HUES6 (cell line): Measurements from ENCODE around the gene CLDN5.

Experiments
- H3K27ac ChIP-seq: 2 replicates; pipeline ENCODE4 v1.7.0; 2013; ENCODE audit warnings: low read depth, mild to moderate bottlenecking, low read length, inconsistent platforms
- H3K27me3 ChIP-seq: 2 replicates; pipeline ENCODE4 v1.6.1; 2013; ENCODE audit warnings: low read length; ENCODE audit not compliant: control insufficient read depth, insufficient read depth
- H3K36me3 ChIP-seq: 2 replicates; pipeline ENCODE4 v1.6.1; 2013; ENCODE audit warnings: low read length; ENCODE audit not compliant: control insufficient read depth, insufficient read depth
- H3K4me1 ChIP-seq: 2 replicates; pipeline ENCODE4 v1.6.1; 2013; ENCODE audit warnings: low read length; ENCODE audit not compliant: control insufficient read depth, insufficient read depth
- H3K4me3 ChIP-seq: 2 replicates; pipeline ENCODE4 v1.5.1; 2013; ENCODE audit warnings: low read depth, low read length
- H3K9ac ChIP-seq: one replicate; pipeline ENCODE4 v1.6.1; 2013; ENCODE audit warnings: mild to moderate bottlenecking, low read length
- H3K9me3 ChIP-seq: 2 replicates; pipeline ENCODE4 v1.6.1; 2013; ENCODE audit warnings: low read depth, low read length; ENCODE audit not compliant: control insufficient read depth, insufficient read depth

The CLDN5 gene

DNA sequence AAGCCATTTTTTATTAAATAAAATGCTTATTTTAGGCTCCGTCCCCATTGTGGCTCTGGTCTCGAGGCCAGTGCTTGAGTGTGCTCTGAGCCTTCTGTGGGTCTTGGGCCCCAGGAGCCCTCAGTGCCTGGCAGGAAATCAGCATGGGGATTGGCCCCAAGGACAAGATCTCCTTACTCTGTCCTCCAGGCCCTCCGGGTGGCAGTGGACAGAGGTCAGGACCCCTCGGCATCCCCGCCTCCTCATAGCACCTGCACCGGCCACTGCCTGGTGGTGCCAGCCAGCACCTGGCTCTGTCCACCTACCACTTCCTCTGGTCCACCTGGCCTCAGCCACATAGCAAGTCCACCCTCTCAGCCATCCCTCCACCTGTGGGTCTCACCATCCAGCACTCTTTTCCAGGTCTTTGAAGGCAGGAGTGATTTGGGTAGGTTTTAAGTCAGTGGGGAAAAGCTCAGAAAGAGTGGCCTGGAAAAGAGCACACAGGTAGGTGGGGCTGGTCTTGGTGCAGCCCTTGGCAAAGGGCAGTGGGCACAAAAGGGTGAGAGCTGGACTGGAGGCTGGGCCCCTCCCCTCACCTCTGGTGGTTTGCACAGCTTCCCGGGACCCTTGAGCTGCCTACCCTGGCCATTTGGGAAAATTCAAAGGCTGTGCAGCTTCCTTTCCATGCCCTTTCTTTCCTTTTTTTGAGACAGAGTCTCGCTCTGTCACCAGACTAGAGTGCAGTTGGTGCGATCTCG is 3.5 kb downstream of the CLDN5 start:
- Histone ChIP-seq H3K4me1 (peaks cover 17% of the 10 kb centered on the region), H3K27me3 (peaks cover 45% of the 10 kb centered on the region), H3K9ac (no peak overlapping the region), H3K4me3 (no peak overlapping the region), H3K36me3 (peaks cover 40% of the 10 kb centered on the region), H3K27ac (no peak overlapping the region), H3K9me3 (no peaks in the 10 kb centered on the region)

DNA sequence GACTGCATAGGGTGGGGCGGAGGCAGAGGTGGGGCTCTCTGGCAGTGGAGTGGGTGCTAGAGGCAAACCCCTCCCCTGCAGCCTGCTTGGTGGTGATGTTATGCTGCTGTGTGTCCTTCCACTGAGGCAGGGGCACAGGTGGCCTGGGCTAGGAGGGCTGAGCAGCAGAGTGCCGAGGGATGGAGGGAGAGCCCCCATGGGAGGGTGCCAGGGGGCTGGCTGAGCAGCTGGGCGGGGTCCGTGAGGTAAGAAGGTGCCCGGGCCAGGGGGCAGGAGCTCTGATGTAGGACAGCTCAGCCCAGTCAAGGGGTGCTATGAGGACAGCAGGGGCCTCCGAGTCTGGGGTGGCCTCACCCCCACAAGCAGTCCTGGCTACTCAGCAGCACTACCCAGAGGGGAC is 4.2 kb downstream of the CLDN5 start:
- H3K27ac ChIP-seq, result no peak overlapping the region
- no peak overlapping the region for H3K4me3 ChIP-seq
- no peaks in the 10 kb centered on the region for H3K9me3 ChIP-seq
- H3K9ac ChIP-seq, result no peak overlapping the region
- H3K36me3 ChIP-seq, result peaks cover 47% of the 10 kb centered on the region
- peaks cover 38% of the 10 kb centered on the region for H3K27me3 ChIP-seq
- H3K4me1 ChIP-seq, result peaks cover 17% of the 10 kb centered on the region

GRCh38 chr22:19519041-19519926 is 4.9 kb downstream of the CLDN5 start:
- H3K27me3 ChIP-seq, result peaks cover 31% of the 10 kb centered on the region
- peaks cover 55% of the 10 kb centered on the region for H3K36me3 ChIP-seq

DNA sequence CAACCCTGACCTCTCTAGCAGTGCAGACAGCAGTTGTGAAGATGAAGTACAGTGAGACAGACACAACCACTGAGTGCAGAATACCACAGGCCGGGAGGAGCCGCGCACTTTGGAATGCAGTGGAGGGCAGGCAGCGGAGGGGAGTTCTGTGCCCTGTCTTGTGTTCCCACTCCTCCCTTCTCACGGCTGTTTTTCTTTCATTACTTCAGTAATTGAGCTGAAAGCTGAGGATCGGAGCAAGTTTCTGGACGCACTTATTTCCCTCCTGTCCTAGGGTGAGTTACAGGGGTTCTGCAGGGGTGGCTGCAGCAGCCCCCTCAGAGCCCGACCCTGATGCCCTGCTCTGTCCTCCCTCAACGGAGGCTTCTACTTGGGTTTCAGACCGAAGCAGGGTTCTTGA is 5.6 kb downstream of the CLDN5 start:
- H3K27me3 ChIP-seq, result peaks cover 24% of the 10 kb centered on the region
- H3K9ac ChIP-seq, result no peak overlapping the region
- H3K4me3 ChIP-seq, result no peak overlapping the region
- peaks cover 13% of the 10 kb centered on the region for H3K4me1 ChIP-seq
- H3K27ac ChIP-seq, result no peak overlapping the region
- peaks cover 61% of the 10 kb centered on the region for H3K36me3 ChIP-seq
- H3K9me3 ChIP-seq, result no peaks in the 10 kb centered on the region

More at GRCh38 chr22:19519041-19519926, 4.9 kb downstream of the CLDN5 start:
- Histone ChIP-seq H3K9ac (no peak overlapping the region), H3K4me3 (no peak overlapping the region), H3K27ac (no peak overlapping the region), H3K9me3 (no peaks in the 10 kb centered on the region), H3K4me1 (peaks cover 17% of the 10 kb centered on the region)

GRCh38 chr22:19517919-19518611 is 6.1 kb downstream of the CLDN5 start:
- Histone ChIP-seq H3K9me3 (no peaks in the 10 kb centered on the region), H3K36me3 (peaks cover 66% of the 10 kb centered on the region), H3K27ac (no peak overlapping the region), H3K9ac (no peak overlapping the region), H3K4me3 (no peak overlapping the region), H3K4me1 (peaks cover 12% of the 10 kb centered on the region), H3K27me3 (peaks cover 19% of the 10 kb centered on the region)

- Histone ChIP-seq H3K27me3 (peaks cover 9% of the 10 kb centered on the region), H3K9ac (no peak overlapping the region), H3K4me3 (no peak overlapping the region), H3K4me1 (peaks cover 2% of the 10 kb centered on the region; the same call in 1 of the 2 replicates), H3K9me3 (no peaks in the 10 kb centered on the region), H3K36me3 (peaks cover 74% of the 10 kb centered on the region), H3K27ac (no peak overlapping the region)
These were observed 7.1 kb downstream of the CLDN5 start for GRCh38 chr22:19517171-19517500.

GRCh38 chr22:19516378-19517170 is 7.6 kb downstream of the CLDN5 start:
- H3K27me3 ChIP-seq, result peaks cover 4% of the 10 kb centered on the region; the same call in 1 of the 2 replicates
- peaks cover 77% of the 10 kb centered on the region for H3K36me3 ChIP-seq
- no peaks in the 10 kb centered on the region for H3K9me3 ChIP-seq
- no peak overlapping the region for H3K27ac ChIP-seq
- H3K4me1 ChIP-seq, result no peaks in the 10 kb centered on the region
- H3K9ac ChIP-seq, result no peak overlapping the region
- no peak overlapping the region for H3K4me3 ChIP-seq

- Histone ChIP-seq H3K36me3 (peaks cover 83% of the 10 kb centered on the region), H3K9ac (no peak overlapping the region), H3K9me3 (no peaks in the 10 kb centered on the region), H3K4me1 (no peaks in the 10 kb centered on the region), H3K27ac (no peak overlapping the region), H3K27me3 (peaks cover 2% of the 10 kb centered on the region; the same call in 1 of the 2 replicates), H3K4me3 (no peak overlapping the region)
These were observed 8.4 kb downstream of the CLDN5 start for GRCh38 chr22:19515654-19516377.

GRCh38 chr22:19514831-19515565 is 9.2 kb downstream of the CLDN5 start:
- Histone ChIP-seq H3K27me3 (no peaks in the 10 kb centered on the region), H3K4me3 (no peak overlapping the region), H3K27ac (no peak overlapping the region), H3K4me1 (no peaks in the 10 kb centered on the region), H3K9me3 (no peaks in the 10 kb centered on the region), H3K9ac (no peak overlapping the region), H3K36me3 (peaks cover 86% of the 10 kb centered on the region)
